Stimulated activated CD4-positive, alpha-beta T cell treated with anti-CD3 and anti-CD28 coated beads, TNF-alpha, amount 100 ng/mL, for 1 hour (primary cell): ENCODE results near the gene CCDC112.
"Not testable (repeated sequence)": the region's sequence is repeated elsewhere in the genome, so short reads cannot be mapped to it uniquely, and the experiment has no call there.

ENCODE experiments used
- DNase-seq, 3 donors: peaks; one replicate each; pipeline ENCODE4 v3.0.0-alpha.2; 2020; ENCODE audit warnings: low read depth in 3 of 3, low spot score in 1 of 3

The CCDC112 gene, protein sequence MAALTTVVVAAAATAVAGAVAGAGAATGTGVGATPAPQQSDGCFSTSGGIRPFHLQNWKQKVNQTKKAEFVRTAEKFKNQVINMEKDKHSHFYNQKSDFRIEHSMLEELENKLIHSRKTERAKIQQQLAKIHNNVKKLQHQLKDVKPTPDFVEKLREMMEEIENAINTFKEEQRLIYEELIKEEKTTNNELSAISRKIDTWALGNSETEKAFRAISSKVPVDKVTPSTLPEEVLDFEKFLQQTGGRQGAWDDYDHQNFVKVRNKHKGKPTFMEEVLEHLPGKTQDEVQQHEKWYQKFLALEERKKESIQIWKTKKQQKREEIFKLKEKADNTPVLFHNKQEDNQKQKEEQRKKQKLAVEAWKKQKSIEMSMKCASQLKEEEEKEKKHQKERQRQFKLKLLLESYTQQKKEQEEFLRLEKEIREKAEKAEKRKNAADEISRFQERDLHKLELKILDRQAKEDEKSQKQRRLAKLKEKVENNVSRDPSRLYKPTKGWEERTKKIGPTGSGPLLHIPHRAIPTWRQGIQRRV

DNA sequence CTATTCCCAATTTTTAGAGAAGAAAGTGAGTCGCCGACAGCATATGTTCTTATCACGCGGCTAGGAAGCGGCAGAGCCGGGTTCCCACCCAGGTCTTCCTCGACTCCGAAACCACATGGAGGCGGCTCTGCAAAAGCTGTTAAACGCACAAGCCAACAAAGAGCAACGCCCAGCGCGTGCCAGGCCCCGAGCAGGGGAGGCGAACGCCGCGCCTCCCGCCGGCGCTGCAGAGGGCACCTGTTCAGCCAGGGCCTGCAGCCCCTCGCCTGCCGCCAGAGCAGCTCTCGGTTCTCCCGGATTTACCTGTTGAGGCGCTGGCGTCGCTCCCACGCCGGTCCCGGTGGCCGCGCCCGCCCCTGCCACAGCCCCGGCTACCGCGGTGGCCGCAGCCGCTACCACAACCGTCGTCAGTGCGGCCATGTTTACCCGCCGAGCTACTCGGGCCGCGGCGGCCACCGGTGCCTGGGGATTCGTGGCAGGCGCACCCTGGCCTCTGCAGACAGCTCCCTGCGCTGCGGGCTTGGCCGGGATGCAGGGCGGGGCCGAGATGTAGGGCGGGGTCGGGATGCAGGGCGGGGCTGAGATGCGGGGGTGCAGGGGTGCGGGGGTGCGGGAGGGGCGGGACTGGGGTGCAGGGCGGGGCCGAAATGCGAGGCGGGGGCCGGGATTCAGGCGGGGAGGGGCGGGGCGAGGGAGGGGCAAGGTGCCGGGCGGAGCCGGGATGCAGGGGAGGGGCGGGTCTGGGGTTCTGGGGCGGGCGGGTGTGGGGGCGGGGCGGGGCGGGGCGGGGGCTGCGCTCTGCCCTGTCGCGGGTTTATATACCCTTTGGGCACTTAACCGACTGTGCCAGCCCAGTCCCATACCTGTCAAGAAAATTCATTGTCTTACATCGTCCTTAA, at the start of gene CCDC112:
Gene CCDC112, minus strand, starts transcription at position 531 of the 899 bp plus-strand sequence. Its CDS starts 111 bp downstream, at position 420.
- peak; percentile 42 to 77 (median 62) for DNase-seq

DNA sequence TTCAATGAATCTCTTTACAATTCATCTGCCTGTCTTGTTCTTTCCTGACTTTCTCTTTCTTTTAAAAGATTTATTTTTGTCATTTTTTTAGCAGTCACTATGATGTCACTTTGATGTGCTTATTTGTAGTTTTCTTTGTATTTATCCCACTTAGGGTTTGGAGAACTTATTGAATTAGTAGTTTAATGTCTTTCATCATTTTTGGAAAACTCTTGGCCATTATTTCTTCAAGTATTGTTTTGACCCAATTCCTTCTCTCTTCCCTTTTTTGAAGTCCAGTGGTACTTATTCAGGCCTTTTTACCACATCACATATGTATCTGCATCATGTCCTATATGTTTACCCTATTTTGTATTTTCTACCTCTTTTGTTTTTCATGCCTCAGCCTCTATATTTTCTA, 48.9 kb upstream of the CCDC112 start:
- no peak for DNase-seq

DNA sequence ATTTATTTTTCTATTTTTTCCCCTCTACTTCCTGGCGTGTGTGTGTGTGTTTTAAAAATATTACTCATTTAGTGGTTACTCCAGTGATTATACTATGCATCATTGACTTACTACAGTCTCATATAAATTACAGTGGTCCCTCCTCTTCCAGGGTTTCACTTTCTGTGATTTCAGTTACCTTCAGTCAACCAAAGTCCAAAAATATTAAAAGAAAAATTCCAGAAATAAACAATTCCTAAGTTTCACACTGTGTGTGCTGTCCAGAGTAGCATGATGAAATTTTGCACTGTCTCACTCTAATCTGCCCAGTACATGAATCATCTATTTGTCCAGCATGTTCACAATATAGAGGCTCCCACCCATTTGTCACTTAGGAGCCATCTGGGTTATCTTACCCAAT, 47.4 kb upstream of the CCDC112 start:
- DNase-seq = no peak

DNA sequence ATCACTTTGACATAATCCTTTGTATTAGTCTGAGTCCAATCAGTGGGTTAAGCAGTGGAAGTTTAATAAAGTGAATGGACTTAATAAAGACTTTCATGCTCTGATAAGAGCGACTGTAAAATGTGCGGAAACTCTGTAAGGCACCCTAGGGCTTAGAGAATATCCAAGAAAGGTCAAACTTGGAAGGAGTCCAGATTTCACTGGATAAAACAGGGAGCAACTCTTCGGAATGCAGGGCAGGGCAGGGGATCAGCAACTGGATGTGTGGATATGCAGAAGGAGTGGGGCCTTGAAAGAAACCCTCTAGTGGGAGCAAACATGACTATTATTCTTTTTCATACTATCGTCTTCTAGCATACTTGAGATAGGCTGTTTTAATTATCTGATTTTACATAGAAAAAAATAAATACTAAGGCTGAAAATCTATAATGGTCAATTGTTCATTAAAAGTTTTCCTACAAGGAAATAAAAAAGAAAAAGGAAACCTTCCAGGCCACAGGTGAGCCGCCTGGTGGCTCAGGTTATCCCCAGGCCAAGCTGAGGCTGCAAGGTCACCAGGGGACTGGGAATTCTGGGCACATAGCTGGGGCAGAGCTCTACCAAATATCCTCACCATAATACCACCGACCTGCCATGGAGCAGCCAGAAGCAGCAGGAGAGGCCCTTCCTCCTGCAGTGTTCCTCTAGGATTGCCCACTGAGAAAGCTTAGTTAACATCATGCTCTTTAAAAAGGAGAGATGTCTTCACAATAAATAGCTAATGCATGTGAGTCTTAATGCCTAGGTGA, 46.3 kb upstream of the CCDC112 start:
- DNase-seq = no peak

DNA sequence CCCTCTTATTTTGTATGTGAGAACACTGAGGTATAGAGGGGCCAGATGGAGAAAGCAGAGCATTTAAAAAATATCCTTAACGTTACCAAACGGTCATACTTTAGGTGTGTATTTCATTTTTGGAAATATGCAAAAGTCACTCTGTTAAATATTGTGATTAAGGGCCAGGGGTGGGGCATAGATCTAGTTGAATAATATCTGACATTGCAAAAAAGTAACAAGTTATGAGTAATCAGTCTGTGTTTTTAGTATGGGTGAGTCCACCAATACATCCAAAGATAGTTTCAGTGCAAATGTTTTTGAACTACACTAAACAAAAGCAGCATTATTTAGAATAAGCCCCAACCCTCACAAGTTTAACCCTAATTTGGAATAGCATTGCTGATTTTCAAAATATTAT, 45.3 kb upstream of the CCDC112 start:
- DNase-seq = no peak

DNA sequence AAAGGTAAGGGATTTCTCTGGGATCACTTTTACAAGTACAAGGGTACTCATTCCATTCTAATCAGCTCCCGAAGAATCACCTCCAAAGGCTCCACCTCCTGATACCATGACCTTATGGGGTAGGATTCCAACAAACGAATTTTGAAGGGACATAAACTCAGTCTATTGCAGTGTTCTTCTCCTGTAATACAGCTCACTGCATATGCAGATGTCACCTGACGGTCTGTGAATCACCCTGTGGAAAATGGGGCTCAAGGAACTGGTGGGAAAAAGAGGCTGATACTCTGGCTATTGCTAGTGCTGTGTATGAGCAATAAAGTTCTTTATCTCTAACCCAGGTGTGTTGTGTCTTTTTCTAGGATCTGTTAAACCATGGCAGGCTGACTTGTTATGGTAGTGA, 42.4 kb upstream of the CCDC112 start:
- no peak for DNase-seq

DNA sequence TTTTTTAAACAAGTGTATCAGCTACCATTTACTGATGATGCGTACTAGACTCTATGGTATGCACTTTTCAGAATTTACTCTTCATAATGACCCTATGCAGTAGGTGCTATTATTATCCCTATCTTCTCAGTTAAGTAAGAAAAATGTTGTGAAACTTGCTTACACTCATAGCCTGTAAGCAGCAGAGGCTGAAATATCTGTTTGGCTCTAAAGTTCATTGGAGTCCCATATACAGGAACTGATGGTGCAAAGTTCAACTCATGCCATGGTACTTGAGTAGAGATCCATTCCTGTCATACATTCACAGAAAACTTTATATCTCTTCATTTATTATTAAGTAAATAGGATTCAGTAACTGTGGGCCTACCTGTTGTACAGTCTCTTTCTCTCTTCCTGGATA, 41.4 kb upstream of the CCDC112 start:
- no peak for DNase-seq

DNA sequence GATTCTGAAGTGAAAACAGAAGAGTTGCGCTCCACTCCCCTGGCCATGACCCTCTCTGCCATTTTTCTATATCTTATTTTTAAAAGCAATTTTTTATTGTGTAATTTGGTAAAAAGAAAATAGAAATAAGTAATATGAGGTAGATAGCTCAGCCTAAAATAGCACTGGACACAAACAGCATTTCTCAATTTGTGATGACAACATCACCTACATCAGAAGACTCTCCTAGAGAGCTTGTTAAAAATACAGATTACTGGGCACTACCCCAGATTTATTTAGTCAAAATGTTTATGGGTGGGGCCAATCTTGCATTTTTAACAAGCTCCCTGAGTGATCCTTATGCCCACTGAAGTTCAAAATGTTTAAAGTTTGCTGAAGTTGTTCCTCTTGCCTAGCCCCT, 40.5 kb upstream of the CCDC112 start:
- DNase-seq = no peak

DNA sequence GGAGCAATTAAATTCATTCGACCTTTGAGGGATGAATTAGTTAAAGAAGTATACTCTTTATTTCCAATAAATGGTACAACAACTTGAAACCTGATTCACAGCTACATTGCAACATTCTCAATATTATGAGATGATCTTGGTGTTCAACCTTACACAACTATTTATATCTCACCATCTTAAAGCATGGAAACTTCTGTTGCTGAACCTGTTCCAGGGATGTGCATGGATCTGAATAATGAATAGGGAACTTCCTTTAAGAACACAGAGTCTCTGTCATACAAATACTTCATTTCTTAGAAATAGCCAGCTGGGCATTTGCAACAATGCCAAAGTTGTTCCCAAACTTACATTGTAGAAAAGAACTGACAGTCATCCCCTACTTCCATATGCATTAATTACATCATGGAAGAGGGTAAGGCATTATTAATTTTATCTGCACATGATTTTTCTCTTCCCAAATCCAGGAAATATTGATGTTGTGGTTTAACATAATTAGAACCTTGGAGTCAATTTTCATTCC, 39.8 kb upstream of the CCDC112 start:
- no peak for DNase-seq

DNA sequence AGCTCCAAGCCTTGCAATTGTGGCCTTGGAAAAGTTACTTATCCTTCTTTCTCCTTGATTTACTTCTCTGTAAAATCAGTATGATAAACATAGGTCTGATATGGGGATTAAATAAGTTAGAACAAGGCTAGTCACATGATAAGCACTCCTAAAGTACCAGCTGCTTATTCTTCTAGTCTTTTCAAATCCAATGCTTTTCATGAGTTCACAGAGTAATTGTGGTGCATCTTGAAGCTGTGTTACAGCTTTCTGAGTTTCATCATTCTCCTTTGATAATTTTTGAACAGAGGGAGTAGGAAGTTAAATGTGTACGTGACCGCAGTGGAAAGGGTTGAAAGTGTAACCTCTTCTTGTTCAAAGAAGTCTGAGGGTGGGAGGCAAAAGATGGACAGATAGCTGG, 38.8 kb upstream of the CCDC112 start:
- no peak for DNase-seq

DNA sequence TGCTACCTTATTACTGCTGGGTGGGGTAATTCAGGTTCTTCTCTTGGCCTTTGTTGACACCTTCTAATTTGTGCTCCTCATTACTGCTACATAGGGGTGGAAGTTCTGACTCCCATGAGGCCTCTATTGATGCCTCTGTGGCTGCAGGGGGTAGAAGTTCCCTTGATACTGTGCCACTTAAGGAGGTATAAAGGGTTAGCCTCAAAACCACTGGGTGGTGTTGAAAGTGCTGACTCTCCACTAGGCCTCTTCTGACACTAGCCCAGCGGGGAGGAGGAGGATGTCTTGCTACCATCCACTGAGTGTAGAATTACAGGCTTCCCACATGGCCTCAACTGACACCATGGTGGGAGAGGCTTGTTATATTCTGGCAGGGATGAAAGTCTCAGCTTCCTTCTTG, 36.7 kb upstream of the CCDC112 start:
- DNase-seq = no peak

DNA sequence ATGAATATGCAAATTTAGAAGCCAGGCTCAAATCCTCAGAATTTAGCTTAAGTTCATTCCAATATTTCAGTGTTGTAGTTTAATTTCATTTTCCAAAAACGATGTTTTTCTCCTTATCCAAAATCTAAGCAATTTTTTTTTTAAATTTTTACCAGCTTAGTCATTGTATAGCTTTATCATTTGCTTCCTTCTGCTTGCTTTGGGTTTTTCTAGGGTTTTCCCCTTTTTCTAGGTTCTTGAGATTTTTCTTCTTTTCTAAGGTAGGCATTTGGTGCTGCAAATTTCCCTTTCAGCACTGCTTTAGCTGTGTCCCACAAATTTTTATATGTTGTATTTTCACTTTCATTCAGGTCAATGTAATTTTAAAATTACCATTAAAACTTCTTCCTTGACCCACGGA, 34.4 kb upstream of the CCDC112 start:
- DNase-seq = no peak

DNA sequence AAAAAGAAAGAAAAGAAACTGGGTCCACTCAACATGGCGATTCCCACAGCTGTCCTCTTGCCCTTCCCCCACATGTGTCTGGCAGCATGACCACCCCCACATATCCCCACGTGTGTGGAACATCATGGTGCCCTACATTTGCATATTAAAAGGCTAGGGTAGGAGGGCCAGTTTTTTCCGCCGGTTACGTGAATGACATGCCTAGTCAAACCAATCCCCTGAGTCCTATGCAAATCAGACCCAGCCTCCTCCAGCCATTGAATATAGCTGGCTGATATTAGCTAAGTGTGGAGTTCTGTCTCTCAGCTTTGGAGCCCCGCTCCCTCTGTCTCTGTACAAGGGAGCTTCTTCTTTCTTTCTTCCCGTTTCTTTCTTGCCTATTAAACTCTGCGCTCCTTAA, 33.0 kb upstream of the CCDC112 start:
- no peak for DNase-seq

DNA sequence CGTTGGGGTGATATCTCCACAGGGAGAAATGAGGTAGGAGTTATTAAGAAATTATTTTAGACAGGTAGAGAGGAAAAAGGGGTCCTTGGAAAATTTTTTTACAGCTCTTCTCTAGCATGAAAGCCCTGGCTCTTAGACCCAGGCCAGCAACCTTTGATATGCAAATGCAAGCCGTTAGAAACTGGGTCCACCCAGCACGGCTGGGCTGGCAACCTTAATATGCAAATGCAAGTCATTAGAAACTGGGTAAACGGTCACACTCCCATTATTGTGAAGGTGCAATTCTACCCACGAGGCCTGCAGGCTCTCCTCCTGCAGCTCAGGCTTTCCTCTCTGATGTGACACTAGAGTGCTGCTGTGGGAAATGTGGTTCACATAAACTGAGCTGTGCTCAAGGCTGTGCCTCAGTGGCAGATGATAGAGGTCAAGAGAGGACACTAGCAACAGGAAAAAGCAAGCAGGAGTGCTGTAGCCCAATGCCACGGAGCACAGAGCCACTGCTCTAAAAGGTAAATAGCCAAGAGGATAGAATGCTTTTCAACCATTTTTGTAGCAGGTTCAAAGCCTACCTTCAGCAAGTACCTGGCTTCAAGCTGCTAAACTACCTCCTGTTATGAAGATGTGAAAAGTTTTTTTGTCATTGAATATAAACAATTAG, 32.3 kb upstream of the CCDC112 start:
- not testable (repeated sequence) for DNase-seq

DNA sequence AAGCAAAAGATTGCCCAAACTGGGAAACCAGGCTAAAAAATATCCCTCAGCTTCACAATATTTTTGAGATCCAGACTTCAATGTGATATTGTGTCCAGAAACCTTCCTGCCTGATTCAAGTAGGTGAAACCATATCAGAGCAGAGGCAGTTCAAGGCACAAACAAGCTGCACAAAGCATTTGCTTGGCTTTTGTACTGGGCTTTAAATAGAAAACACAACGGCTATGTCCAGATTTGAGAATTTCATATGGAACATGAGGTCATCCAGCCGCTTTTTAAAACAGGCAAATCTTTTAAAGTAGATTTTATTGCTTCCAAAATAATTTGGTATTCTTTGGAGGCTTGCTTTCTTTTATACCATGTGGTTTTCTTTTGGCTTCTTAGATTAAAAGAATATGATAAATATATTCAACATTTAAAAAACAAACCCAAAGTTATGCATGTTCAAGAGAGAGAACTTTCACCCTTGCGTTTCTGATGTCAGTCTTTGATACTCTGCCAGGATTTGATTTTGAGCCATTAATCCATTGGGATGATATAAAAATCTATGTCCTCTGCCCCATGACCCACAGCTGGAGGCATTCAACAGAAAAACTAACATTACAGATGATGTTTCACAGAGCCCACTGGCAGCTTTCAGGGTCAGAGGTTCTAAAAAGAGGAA, 29.0 kb upstream of the CCDC112 start:
- no peak for DNase-seq

DNA sequence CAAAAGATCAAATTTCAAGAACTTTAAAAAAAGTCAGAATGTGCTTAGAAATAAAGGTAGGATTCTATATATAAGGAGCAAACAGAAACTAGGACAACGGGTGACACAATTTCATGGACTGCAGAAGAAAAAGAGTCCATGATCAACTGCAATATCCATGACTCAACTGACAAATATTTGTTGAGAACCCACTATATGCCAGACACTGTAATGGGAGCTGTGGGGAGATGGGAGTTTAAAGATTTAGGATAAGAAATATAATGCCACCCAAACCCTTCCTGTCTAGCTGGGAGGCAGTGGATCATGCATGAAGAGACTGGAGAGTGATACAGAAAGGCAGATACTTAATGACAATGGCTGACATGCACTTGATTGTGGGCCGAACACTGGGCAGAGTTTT, 27.6 kb upstream of the CCDC112 start:
- DNase-seq = no peak

DNA sequence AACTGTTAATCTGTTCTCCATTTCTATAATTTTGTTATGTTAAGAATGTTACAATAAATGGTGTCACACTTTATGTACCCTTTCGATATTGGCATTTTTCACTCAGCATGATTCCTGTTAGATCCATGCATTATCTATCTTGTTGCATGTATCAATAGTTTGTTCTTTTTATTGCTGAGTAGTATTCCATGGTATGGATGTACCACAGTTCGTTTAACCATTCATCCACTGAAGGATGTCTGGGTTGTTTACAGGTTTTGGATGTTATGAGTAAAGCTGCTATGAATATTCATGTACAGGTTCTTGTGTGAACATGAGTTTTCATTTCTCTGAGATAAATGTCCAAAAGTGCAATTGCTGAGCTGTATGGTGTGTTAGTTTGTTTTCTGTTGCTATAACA, 26.3 kb upstream of the CCDC112 start:
- DNase-seq = no peak

DNA sequence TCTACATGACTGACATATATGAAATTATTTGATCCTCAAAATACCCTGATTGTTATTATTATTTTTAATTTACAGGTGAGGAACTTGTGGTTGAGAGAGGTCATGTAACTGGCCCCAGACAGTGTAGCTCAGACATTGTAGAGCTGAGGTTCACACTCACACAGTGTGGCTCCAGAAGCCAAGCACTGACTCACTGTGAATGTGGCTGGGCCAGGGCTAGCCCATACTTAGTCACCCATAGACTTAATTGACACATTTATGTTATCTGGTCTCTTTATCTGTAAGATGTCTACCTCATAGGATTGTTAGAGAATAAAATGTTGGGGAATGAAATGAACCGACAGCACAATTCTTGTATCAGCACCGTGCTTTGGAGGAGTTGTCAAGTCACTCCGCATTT, 24.9 kb upstream of the CCDC112 start:
- DNase-seq = no peak

DNA sequence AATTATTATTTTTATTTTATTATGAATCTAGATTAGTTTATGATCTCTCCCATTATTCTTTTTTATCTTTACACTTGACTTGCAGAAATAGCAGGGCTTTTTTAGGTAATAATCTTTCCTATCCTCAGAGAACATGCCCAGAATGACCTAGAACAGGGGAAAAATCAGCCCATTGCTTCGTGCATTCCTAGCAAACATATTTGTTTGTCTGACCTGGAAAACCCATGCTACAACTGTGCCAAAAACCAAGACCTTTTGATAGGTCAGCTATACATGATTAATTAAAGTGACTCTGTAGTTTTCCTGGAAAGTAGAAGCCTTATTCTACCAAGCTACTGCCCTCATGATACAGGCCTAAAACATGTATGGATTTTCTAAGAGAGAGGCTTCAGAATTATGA, 24.1 kb upstream of the CCDC112 start:
- no peak for DNase-seq

DNA sequence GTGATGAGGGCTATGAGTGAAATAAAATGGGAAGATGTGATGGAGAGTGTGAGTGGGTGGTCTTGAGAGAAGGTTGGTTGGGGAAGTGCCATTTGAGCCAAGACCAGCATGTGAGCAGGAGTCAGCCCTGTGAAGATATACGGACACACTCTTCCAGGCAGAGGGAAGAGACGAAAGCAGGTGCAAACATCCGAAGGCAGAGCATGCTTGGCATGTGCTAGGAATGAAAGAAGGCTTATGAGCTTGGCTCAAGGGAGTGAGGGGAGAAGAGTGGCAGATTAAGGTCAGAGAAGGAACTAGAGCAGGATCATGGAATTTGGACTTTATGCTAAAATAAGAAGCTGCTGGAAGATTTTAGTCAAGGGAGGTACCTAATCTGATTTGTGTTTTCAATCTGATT, 23.6 kb upstream of the CCDC112 start:
- DNase-seq = no peak
